Psoas muscle (tissue), 8 donors: ENCODE measurements around the gene CCDC148. TPM values are rescaled to one million over a fixed set of nuclear protein-coding genes. Genes with fewer than 3 reads are reported as not detected.
"Not testable (repeated sequence)": the region's sequence is repeated elsewhere in the genome, so short reads cannot be mapped to it uniquely, and the experiment has no call there.

Source experiments
- ATAC-seq, 4 donors: fragments of 200-7000 bp; cut with Tn5 transposase; one replicate each; pipeline ENCODE4 v1.9.1; 2020; ENCODE audit warnings: moderate library complexity in 3 of 4, mild to moderate bottlenecking in 2 of 4
- DNase-seq, 2 donors: peaks; one replicate each; pipeline ENCODE4 v3.0.0-alpha.2; 2020
- H3K27ac ChIP-seq: fragments of 200-600 bp; one replicate; pipeline ENCODE4 v1.8.0; 2022
- H3K27me3 ChIP-seq, 3 donors: fragments of 200-600 bp in 1 of 3; one replicate each; pipeline versions ENCODE4 v1.6.1 to v1.8.0; 2013 to 2022; ENCODE audit warnings: low read length in 2 of 3, mild to moderate bottlenecking in 2 of 3, moderate library complexity in 1 of 3; ENCODE audit not compliant: insufficient read depth in 3 of 3
- H3K36me3 ChIP-seq, 2 donors: fragments of 200-600 bp in 1 of 2; one replicate each; pipeline versions ENCODE4 v1.6.1 to v1.8.0; 2013 to 2022; ENCODE audit warnings: low read depth in 1 of 2, mild to moderate bottlenecking in 1 of 2, moderate library complexity in 1 of 2; ENCODE audit not compliant: insufficient read depth in 1 of 2
- H3K4me1 ChIP-seq: fragments of 200-600 bp; one replicate; pipeline ENCODE4 v1.8.0; 2022
- H3K4me3 ChIP-seq: fragments of 200-600 bp; one replicate; pipeline ENCODE4 v1.8.0; 2022; ENCODE audit warnings: mild to moderate bottlenecking
- H3K9me3 ChIP-seq: fragments of 200-600 bp; one replicate; pipeline ENCODE4 v1.8.0; 2022
- CTCF ChIP-seq: fragments of 200-600 bp; IDR thresholded peaks from one replicate; pipeline ENCODE4 v1.8.0; 2022; ENCODE audit warnings: antibody characterized with exemption
- WGBS, 3 donors: extraction: QIAGEN DNeasy Blood & Tissue Kit; methylation state at CpG; one replicate each; pipeline versions ENCODE4 v1.1.6 to v1.1.7; 2013; 5-methylcytosine and 5-hydroxymethylcytosine counted together
- intact Hi-C, 2 donors: fragments of 100-400 bp; cut with DNase I; formaldehyde crosslinking; loops; one replicate each; pipeline versions ENCODE4 v1.11.0 to v1.14.2; 2022
- polyA plus RNA-seq, 3 donors: library from polyadenylated mRNA; stranded (reverse); fragments of 200-250 nt; gene quantifications; one replicate each; pipeline ENCODE4 v1.2.3, GENCODE V29; 2013
- total RNA-seq, 4 donors: library from RNA; stranded (reverse); fragmentation: NEBNext Ultra II Directional in 2 of 4; extraction: Animal tissue kit (Norgen Biotek cat#: 25700) in 2 of 4; gene quantifications; one replicate each; pipeline versions ENCODE4 v1.2.1 to v1.2.4, GENCODE V29; 2021 to 2023
- donor health status: healthy with polysubstance abuse.
- donor health status: DM: no; HTN: no; CAD: no; lungs with moderate emphysema.
- donor health status: Bipolar disorder and iron deficiency.
- donor health status: healthy.
- donor health status: DM: yes; HTN: yes; CAD: no.
- donor health status: DM: no; HTN: no; CAD: no.
- donor health status: DM: no; HTN: no; CAD: no.
- donor health status: DM: yes; HTN: yes; CAD: no.

The CCDC148 gene
- total and polyA plus RNA-seq, 7 donors = 0.10 TPM; not detected in 6

GRCh38 chr2:158339513-158339912 lies 117.0 kb downstream of the CCDC148 start:
- DNase-seq = no peak
- H3K27me3 ChIP-seq = no peaks in the 10 kb centered on the region
- intact Hi-C loops = no loop called here
- TF ChIP-seq CTCF = no peak
- ATAC-seq = no peak
- H3K27ac ChIP-seq = no peak overlapping the region
- no peaks in the 10 kb centered on the region for H3K9me3 ChIP-seq
- H3K36me3 ChIP-seq = no peaks in the 10 kb centered on the region
- H3K4me3 ChIP-seq = no peak overlapping the region
- no peaks in the 10 kb centered on the region for H3K4me1 ChIP-seq

GRCh38 chr2:158337018-158337417 lies 119.5 kb downstream of the CCDC148 start:
- Histone ChIP-seq H3K4me1 (no peaks in the 10 kb centered on the region), H3K27me3 (no peaks in the 10 kb centered on the region), H3K4me3 (no peak overlapping the region), H3K9me3 (no peaks in the 10 kb centered on the region), H3K27ac (no peak overlapping the region), H3K36me3 (no peaks in the 10 kb centered on the region)
- DNase-seq (no peak), ATAC-seq (no peak)
- intact Hi-C loops = no loop called here
- no peak for TF ChIP-seq CTCF

- H3K27ac ChIP-seq, H3K9me3 ChIP-seq, H3K36me3 ChIP-seq, ATAC-seq, DNase-seq, H3K4me3 ChIP-seq, H3K4me1 ChIP-seq, H3K27me3 ChIP-seq, intact Hi-C loops: not testable (repeated sequence)
- WGBS, 3 donors = 76 to 86% (median 83%) methylated on average over 1 to 2 of the region's 2 CpGs
Measured at GRCh38 chr2:158331799-158332198, 124.8 kb downstream of the CCDC148 start.

GRCh38 chr2:158325782-158326340 lies 130.7 kb downstream of the CCDC148 start:
- Histone ChIP-seq H3K9me3 (no peaks in the 10 kb centered on the region), H3K4me3 (no peak overlapping the region), H3K4me1 (no peaks in the 10 kb centered on the region), H3K27me3 (no peaks in the 10 kb centered on the region), H3K27ac (no peak overlapping the region), H3K36me3 (no peaks in the 10 kb centered on the region)
- TF ChIP-seq CTCF = no peak
- ATAC-seq = no peak
- no peak for DNase-seq
- WGBS, 3 donors = 80 to 89% (median 81%) methylated on average over 2 of the region's 2 CpGs
- intact Hi-C loops = no loop called here

GRCh38 chr2:158325031-158325781 lies 131.3 kb downstream of the CCDC148 start:
- H3K4me3 ChIP-seq = no peak overlapping the region
- DNase-seq = no peak
- no peak for ATAC-seq
- H3K27ac ChIP-seq = no peak overlapping the region
- intact Hi-C loops = no loop called here
- H3K36me3 ChIP-seq = no peaks in the 10 kb centered on the region
- 87 to 93% (median 87%) methylated on average over 5 of the region's 5 CpGs for WGBS, 3 donors
- no peaks in the 10 kb centered on the region for H3K9me3 ChIP-seq
- H3K27me3 ChIP-seq = no peaks in the 10 kb centered on the region
- no peaks in the 10 kb centered on the region for H3K4me1 ChIP-seq
- no peak for TF ChIP-seq CTCF
